HEK293 (cell line): Measurements from ENCODE around the gene CRIP2.

Experiments
- CTCF ChIP-seq: fragments of 450-650 bp; formaldehyde crosslinking; IDR thresholded peaks from 2 replicates; pipeline ENCODE4 v1.5.1; 2016; ENCODE audit warnings: missing biosample characterization, missing genetic modification characterization
- OVOL3 ChIP-seq: fragments of 450-650 bp; formaldehyde crosslinking; IDR thresholded peaks from 2 replicates; pipeline ENCODE4 v1.5.1; 2016; ENCODE audit warnings: missing biosample characterization, missing genetic modification characterization
- PRDM10 ChIP-seq: fragments of 450-650 bp; formaldehyde crosslinking; IDR thresholded peaks from 2 replicates; pipeline ENCODE4 v1.5.1; 2016; ENCODE audit warnings: missing biosample characterization, missing genetic modification characterization
- SP7 ChIP-seq: fragments of 450-650 bp; formaldehyde crosslinking; IDR thresholded peaks from 2 replicates; pipeline ENCODE4 v1.5.1; 2016; ENCODE audit warnings: missing biosample characterization, missing genetic modification characterization
- TCF7L2 ChIP-seq: IDR thresholded peaks from 2 replicates; pipeline ENCODE4 v1.6.1; 2011; ENCODE audit warnings: low read depth, mild to moderate bottlenecking, inconsistent platforms, low read length, moderate library complexity, borderline replicate concordance
- YY1 ChIP-seq: fragments of 450-650 bp; formaldehyde crosslinking; IDR thresholded peaks from 2 replicates; pipeline ENCODE4 v1.5.1; 2018; ENCODE audit warnings: missing biosample characterization, missing genetic modification characterization
- ZNF112 ChIP-seq: fragments of 450-650 bp; formaldehyde crosslinking; IDR thresholded peaks from 2 replicates; pipeline ENCODE4 v1.5.0; 2017; ENCODE audit warnings: missing biosample characterization, missing genetic modification characterization
- ZNF423 ChIP-seq: fragments of 450-650 bp; formaldehyde crosslinking; IDR thresholded peaks from 2 replicates; pipeline ENCODE4 v1.5.1; 2016; ENCODE audit warnings: missing biosample characterization, missing genetic modification characterization
- ZNF785 ChIP-seq: fragments of 450-650 bp; formaldehyde crosslinking; IDR thresholded peaks from 2 replicates; pipeline ENCODE4 v1.5.1; 2016; ENCODE audit warnings: missing biosample characterization, missing genetic modification characterization

- TF ChIP-seq ZNF785 (tag by site-specific recombination) (no peak), CTCF (tag by site-specific recombination) (no peak), ZNF423 (tag by site-specific recombination) (no peak), OVOL3 (tag by site-specific recombination) (no peak), PRDM10 (no peak), YY1 (tag by site-specific recombination) (no peak), TCF7L2 (no peak), ZNF112 (tag by site-specific recombination) (no peak), SP7 (tag by site-specific recombination) (no peak)
These were observed 52.3 kb downstream of the CRIP2 start for GRCh38 chr14:105526776-105527380.
